Naive thymus-derived CD8-positive, alpha-beta T cell (primary cell): Measurements from ENCODE around the gene THBS1. TPM values are rescaled to one million over a fixed set of nuclear protein-coding genes. Genes with fewer than 3 reads are reported as not detected.
A peak's percentile ranks its signal among the peaks of the same experiment; 100 is the strongest.

Experiments
- ATAC-seq, 2 donors: fragments of 150-1000 bp; cut with Tn5 transposase in 1 of 2; sonication (Bioruptor Pico), chemical (Tn5 transposase) in 1 of 2; 1 replicate in 1 of 2; 2 replicates in 1 of 2; pipeline ENCODE4 v1.10.0; 2021; ENCODE audit warnings: mild to moderate bottlenecking in 2 of 2, moderate library complexity in 2 of 2
- POLR2A ChIA-PET: fragments of 350-600 bp; sonication (Branson Sonifier 250); formaldehyde crosslinking; loops from one replicate; lab custom pipeline; 2021; ENCODE audit warnings: antibody characterized with exemption; lab: Charles Lee
- DNase-seq, 10 donors: peaks; one replicate each; pipeline versions ENCODE4 v3.0.0 to v3.0.0-alpha.2; 2020 to 2022
- H3K27ac Mint-ChIP-seq, 10 donors: one replicate each; pipeline ENCODE4 v1.8.0; 2020 to 2022; ENCODE audit warnings: mild to moderate bottlenecking in 10 of 10, mixed read lengths in 10 of 10, moderate library complexity in 4 of 10, inconsistent platforms in 1 of 10
- H3K27me3 Mint-ChIP-seq, 5 donors: one replicate each; pipeline ENCODE4 v1.8.0; 2021 to 2022; ENCODE audit warnings: mixed read lengths in 5 of 5
- H3K36me3 Mint-ChIP-seq, 3 donors: one replicate each; pipeline ENCODE4 v1.8.0; 2020 to 2022; ENCODE audit warnings: mixed read lengths in 3 of 3, mild to moderate bottlenecking in 2 of 3, inconsistent platforms in 1 of 3
- H3K4me1 Mint-ChIP-seq, 4 donors: one replicate each; pipeline ENCODE4 v1.8.0; 2021 to 2022; ENCODE audit warnings: mixed read lengths in 4 of 4
- H3K4me3 Mint-ChIP-seq, 10 donors: one replicate each; pipeline ENCODE4 v1.8.0; 2020 to 2022; ENCODE audit warnings: mild to moderate bottlenecking in 10 of 10, mixed read lengths in 10 of 10, moderate library complexity in 6 of 10, inconsistent platforms in 1 of 10
- H3K9me3 Mint-ChIP-seq, 9 donors: one replicate each; pipeline ENCODE4 v1.8.0; 2020 to 2022; ENCODE audit warnings: mixed read lengths in 9 of 9, mild to moderate bottlenecking in 3 of 9, inconsistent platforms in 1 of 9, moderate library complexity in 1 of 9
- polyA plus RNA-seq, 3 donors: library from polyadenylated mRNA; unstranded; fragments of 300-500 nt; fragmentation: Illumina TruSeq; gene quantifications; one replicate each; pipeline ENCODE4 v1.2.3, GENCODE V29; 2021
- total RNA-seq, 8 experiments: library from RNA in 2 of 8; stranded (reverse) in 2 of 8; gene quantifications; one replicate each; pipeline ENCODE4 v1.2.3 and lab custom pipeline; 2021 to 2026

THBS1 gene
- total RNA-seq (1 to 10 TPM; 3.8 to 6.5 TPM), polyA plus RNA-seq (under 1 TPM in 2 of 3 donors, not detected in 1; 0.02 to 0.27 TPM), total RNA-seq (lab: John Stamatoyannopoulos, UW) (0 to 8.2 (median 1.1) reads per million in 6 experiments)

DNA sequence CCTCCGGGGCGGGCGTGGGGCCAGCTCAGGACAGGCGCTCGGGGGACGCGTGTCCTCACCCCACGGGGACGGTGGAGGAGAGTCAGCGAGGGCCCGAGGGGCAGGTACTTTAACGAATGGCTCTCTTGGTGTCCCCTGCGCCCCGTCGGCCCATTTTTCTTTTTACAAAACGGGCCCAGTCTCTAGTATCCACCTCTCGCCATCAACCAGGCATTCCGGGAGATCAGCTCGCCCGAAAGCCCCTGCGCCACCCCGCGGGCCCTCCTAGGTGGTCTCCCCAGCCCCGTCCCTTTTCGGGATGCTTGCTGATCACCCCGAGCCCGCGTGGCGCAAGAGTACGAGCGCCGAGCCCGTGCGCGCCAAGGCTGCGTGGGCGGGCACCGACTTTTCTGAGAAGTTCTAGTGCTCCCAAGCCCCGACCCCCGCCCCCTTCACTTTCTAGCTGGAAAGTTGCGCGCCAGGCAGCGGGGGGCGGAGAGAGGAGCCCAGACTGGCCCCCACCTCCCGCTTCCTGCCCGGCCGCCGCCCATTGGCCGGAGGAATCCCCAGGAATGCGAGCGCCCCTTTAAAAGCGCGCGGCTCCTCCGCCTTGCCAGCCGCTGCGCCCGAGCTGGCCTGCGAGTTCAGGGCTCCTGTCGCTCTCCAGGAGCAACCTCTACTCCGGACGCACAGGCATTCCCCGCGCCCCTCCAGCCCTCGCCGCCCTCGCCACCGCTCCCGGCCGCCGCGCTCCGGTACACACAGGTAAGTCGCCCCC lies at the start of gene THBS1:
TSS of gene THBS1 (plus strand) at position 595 of the 757 bp plus-strand sequence. CDS start 779 bp downstream, outside the sequence.
- H3K9me3 Mint-ChIP-seq = no peaks in the 10 kb centered on the region
- H3K4me3 Mint-ChIP-seq = peak within 1 kb of the TSS in 9 of 10 donors; percentile 49 to 81 (median 71)
- peak within 1 kb of the TSS in 3 of 10 donors; percentile 21 to 41 (median 41) for H3K27ac Mint-ChIP-seq
- H3K27me3 Mint-ChIP-seq = peaks cover 25 to 68% (median 43%) of the 10 kb centered on the region in 5 donors
- H3K36me3 Mint-ChIP-seq = no peaks in the 10 kb centered on the region
- H3K4me1 Mint-ChIP-seq = peaks cover 6 to 24% (median 13%) of the 10 kb centered on the region in 4 donors
- DNase-seq = peak in 2 of 10 donors; percentile 1 to 10
- POLR2A ChIA-PET = no interaction called here
- peak; percentile 27 to 51 for ATAC-seq

- Mint-ChIP-seq H3K27me3 (peaks cover 0 to 4% (median 0%) of the 10 kb centered on the region in 5 donors), H3K9me3 (no peaks in the 10 kb centered on the region), H3K36me3 (no peaks in the 10 kb centered on the region), H3K4me3 (no peak overlapping the region), H3K4me1 (no peaks in the 10 kb centered on the region), H3K27ac (no peak overlapping the region)
- DNase-seq (no peak), ATAC-seq (no peak)
- POLR2A ChIA-PET = no interaction called here
Observed at GRCh38 chr15:39534996-39535395, 45.9 kb upstream of the THBS1 start.

DNA sequence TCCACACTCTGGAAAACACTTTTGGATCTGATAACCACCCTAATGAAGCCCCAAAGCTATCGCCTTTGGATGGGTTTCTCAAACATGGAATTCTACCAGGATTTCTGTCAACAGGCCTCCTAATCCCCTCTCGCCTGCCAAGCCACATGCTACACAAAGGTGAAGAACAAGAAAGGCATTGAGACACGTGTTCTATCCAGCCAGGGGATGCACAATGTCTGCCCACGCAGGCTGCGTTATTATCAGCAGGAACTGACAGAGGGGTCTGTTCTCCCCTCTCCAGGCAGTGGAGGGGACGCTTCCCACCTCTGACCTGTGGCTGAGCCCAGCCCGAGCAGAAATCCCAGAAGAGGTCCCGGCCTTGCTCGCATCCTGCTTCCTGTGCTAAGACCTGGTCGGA lies 45.4 kb upstream of the THBS1 start:
- H3K4me1 Mint-ChIP-seq = no peaks in the 10 kb centered on the region
- H3K27ac Mint-ChIP-seq = no peak overlapping the region
- no peaks in the 10 kb centered on the region for H3K9me3 Mint-ChIP-seq
- no peaks in the 10 kb centered on the region for H3K36me3 Mint-ChIP-seq
- H3K4me3 Mint-ChIP-seq = no peak overlapping the region
- no peak for DNase-seq
- peaks cover 0 to 4% (median 0%) of the 10 kb centered on the region in 5 donors for H3K27me3 Mint-ChIP-seq
- no peak for ATAC-seq
- POLR2A ChIA-PET = no interaction called here

DNA sequence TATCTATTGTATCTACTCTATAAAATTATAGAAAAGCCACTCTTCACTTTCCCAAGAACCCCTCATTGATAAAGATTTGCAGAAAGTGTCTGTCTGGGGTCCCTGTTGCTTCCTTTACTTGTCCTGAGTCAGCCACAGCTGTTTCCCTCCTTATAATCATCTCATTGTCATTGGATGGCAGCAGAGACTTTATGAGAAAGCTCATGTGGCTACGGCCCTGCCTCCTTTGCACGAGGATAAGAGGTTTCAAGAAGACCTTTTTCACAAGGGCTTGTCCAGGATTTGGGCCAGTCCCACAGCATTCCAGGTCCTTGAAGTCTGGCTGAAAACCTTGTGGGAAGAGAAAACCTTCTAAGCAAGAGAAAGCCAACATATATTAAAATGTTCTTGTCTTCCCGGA lies 41.9 kb upstream of the THBS1 start:
- H3K36me3 Mint-ChIP-seq = peaks cover 0 to 3% (median under 1%) of the 10 kb centered on the region in 3 donors
- peaks cover 0 to 15% (median 3%) of the 10 kb centered on the region in 5 donors for H3K27me3 Mint-ChIP-seq
- POLR2A ChIA-PET = no interaction called here
- H3K9me3 Mint-ChIP-seq = peaks cover 0 to 8% (median 0%) of the 10 kb centered on the region in 9 donors
- H3K4me1 Mint-ChIP-seq = peaks cover 0 to 2% (median 0%) of the 10 kb centered on the region in 4 donors
- H3K4me3 Mint-ChIP-seq = no peak overlapping the region
- no peak overlapping the region for H3K27ac Mint-ChIP-seq
- no peak for ATAC-seq
- no peak for DNase-seq

DNA sequence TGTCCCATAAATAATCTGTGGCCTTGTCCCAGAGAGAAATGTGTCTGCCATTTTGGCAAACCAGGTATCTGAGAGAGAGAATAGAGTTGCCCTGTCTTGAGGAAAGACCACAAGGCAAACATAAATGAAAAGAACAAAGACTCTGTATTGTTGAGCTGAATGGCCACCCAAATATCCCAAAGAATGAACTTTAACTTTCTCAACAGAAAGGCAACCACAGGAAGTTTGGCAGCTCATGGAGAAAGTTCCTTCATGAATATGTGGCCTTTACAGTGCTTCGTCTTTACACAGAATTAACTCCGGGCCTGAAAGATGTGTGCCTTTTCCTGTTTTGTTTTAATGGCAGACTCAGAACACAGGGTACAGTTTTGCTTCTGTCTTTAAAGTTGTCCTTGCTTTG lies 41.4 kb upstream of the THBS1 start:
- Mint-ChIP-seq H3K27ac (no peak overlapping the region), H3K4me3 (no peak overlapping the region), H3K9me3 (peaks cover 0 to 8% (median 0%) of the 10 kb centered on the region in 9 donors), H3K4me1 (peaks cover 0 to 2% (median 0%) of the 10 kb centered on the region in 4 donors), H3K27me3 (peaks cover 0 to 15% (median 4%) of the 10 kb centered on the region in 5 donors), H3K36me3 (peaks cover 0 to 3% (median 2%) of the 10 kb centered on the region in 3 donors)
- ATAC-seq (no peak), DNase-seq (no peak)
- POLR2A ChIA-PET = no interaction called here

GRCh38 chr15:39539973-39540558 lies 40.8 kb upstream of the THBS1 start:
- POLR2A ChIA-PET = no interaction called here
- H3K4me1 Mint-ChIP-seq = peaks cover 0 to 2% (median 0%) of the 10 kb centered on the region in 4 donors
- peaks cover 0 to 20% (median 6%) of the 10 kb centered on the region in 5 donors for H3K27me3 Mint-ChIP-seq
- no peak for DNase-seq
- no peak overlapping the region for H3K4me3 Mint-ChIP-seq
- peaks cover 1 to 14% (median 6%) of the 10 kb centered on the region in 9 donors for H3K9me3 Mint-ChIP-seq
- H3K27ac Mint-ChIP-seq = no peak overlapping the region
- H3K36me3 Mint-ChIP-seq = peaks cover 2 to 9% (median 3%) of the 10 kb centered on the region in 3 donors
- no peak for ATAC-seq

- ATAC-seq (no peak), DNase-seq (no peak)
- peaks cover 2 to 22% (median 10%) of the 10 kb centered on the region in 9 donors for H3K9me3 Mint-ChIP-seq
- POLR2A ChIA-PET = no interaction called here
- peaks cover 0 to 21% (median 3%) of the 10 kb centered on the region in 5 donors for H3K27me3 Mint-ChIP-seq
- H3K36me3 Mint-ChIP-seq = peaks cover 2 to 11% (median 6%) of the 10 kb centered on the region in 3 donors
- H3K4me3 Mint-ChIP-seq = no peak overlapping the region
- H3K4me1 Mint-ChIP-seq = peaks cover 0 to 2% (median 0%) of the 10 kb centered on the region in 4 donors
- no peak overlapping the region for H3K27ac Mint-ChIP-seq
Observed at GRCh38 chr15:39542385-39543065, 38.4 kb upstream of the THBS1 start.

DNA sequence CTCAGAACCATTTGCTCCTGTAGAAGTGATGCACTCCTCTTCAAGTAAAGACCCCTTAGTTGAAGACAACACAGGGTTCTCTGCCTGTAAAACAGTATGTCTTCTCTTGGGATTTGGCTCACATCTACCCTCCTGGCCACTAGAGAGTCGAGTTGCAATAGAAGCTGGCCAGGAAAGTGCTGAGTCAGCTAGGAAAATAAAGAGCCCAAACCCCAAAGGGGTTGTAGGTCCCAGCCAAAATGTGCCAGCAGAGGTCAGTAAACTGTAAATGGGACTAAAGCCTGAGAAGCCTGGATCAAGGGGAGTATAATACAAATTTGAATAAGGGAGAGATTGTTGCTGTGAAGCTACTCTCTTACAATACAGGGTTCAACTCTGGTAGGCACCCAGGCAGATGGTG lies 37.2 kb upstream of the THBS1 start:
- peaks cover 0 to 21% (median 3%) of the 10 kb centered on the region in 5 donors for H3K27me3 Mint-ChIP-seq
- H3K4me1 Mint-ChIP-seq = peaks cover 0 to 2% (median 0%) of the 10 kb centered on the region in 4 donors
- no peak for DNase-seq
- peaks cover 2 to 22% (median 10%) of the 10 kb centered on the region in 9 donors for H3K9me3 Mint-ChIP-seq
- no peak overlapping the region for H3K4me3 Mint-ChIP-seq
- H3K27ac Mint-ChIP-seq = no peak overlapping the region
- peaks cover 2 to 11% (median 6%) of the 10 kb centered on the region in 3 donors for H3K36me3 Mint-ChIP-seq
- POLR2A ChIA-PET = no interaction called here
- ATAC-seq = no peak

DNA sequence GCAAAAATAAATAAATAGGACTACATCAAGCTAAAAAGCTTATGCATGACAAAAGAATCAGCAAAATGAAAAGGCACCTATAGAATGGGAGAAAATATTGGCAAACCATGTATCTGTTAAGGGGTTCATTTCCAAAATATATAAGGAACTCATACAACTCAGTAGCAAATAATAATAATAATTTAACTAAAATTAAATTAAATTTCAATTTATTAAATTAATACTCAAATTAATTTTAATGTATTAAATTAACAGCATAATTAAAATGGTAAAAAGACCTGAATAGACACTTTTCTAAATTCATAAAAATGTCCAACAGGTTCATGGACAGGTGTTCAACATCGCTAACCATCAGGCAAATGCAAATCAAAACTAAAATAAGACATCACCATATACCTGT lies 34.0 kb upstream of the THBS1 start:
- no peak overlapping the region for H3K27ac Mint-ChIP-seq
- H3K4me1 Mint-ChIP-seq = peaks cover 0 to 2% (median 0%) of the 10 kb centered on the region in 4 donors
- H3K4me3 Mint-ChIP-seq = no peak overlapping the region
- ATAC-seq (no peak), DNase-seq (no peak)
- peaks cover 2 to 11% (median 6%) of the 10 kb centered on the region in 3 donors for H3K36me3 Mint-ChIP-seq
- peaks cover 0 to 21% (median 3%) of the 10 kb centered on the region in 5 donors for H3K27me3 Mint-ChIP-seq
- H3K9me3 Mint-ChIP-seq = peaks cover 2 to 22% (median 10%) of the 10 kb centered on the region in 9 donors
- POLR2A ChIA-PET = no interaction called here

DNA sequence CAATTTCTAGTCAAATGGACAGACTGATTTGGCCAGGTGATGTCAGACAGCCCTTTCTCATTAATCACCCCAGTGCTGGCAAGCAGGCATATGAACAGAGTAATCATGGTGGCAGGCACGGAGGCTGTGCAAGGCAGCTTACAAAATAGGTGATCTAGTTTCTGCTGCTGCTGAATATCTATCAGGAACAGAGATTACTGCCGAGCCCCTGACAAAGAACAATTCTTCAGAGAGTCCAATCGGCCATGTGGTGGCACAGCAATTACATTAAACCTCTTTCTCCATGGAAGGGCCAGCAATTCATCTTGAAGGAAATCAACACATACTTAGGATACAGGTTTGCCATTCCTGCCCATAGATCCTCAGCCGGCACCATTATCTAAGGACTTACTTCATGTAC lies 32.3 kb upstream of the THBS1 start:
- Mint-ChIP-seq H3K27ac (no peak overlapping the region), H3K9me3 (peaks cover 2 to 20% (median 10%) of the 10 kb centered on the region in 9 donors), H3K4me1 (no peaks in the 10 kb centered on the region), H3K4me3 (no peak overlapping the region), H3K27me3 (peaks cover 0 to 8% (median 3%) of the 10 kb centered on the region in 5 donors), H3K36me3 (peaks cover 2 to 8% (median 6%) of the 10 kb centered on the region in 3 donors)
- no peak for ATAC-seq
- DNase-seq = no peak
- POLR2A ChIA-PET = no interaction called here

- DNase-seq (no peak), ATAC-seq (no peak)
- Mint-ChIP-seq H3K9me3 (peaks cover 2 to 14% (median 6%) of the 10 kb centered on the region in 9 donors), H3K36me3 (peaks cover 0 to 5% (median 4%) of the 10 kb centered on the region in 3 donors), H3K4me3 (no peak overlapping the region), H3K4me1 (no peaks in the 10 kb centered on the region), H3K27me3 (peaks cover 0 to 7% (median 0%) of the 10 kb centered on the region in 5 donors), H3K27ac (no peak overlapping the region)
- POLR2A ChIA-PET = no interaction called here
Observed at GRCh38 chr15:39549912-39550311, 31.0 kb upstream of the THBS1 start.

DNA sequence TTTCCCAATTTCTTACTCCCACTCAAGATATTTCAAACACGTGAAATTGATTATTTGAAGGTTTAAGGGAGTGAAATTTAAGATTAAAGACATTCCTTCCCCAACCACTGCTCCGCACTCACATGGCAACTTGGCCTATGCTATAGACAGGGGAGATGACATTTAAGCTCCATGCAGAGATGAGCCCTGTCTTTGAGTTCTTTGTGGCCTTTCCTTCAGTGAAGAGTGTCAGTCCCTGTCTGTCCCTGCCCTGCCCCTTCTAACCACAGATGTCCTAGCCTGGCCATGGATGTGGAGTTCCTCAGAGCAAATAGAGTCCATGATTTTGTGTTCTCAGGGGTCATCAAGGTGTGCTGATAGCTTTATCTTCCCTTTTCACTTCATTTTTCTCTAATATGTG lies 29.4 kb upstream of the THBS1 start:
- no peaks in the 10 kb centered on the region for H3K9me3 Mint-ChIP-seq
- no peaks in the 10 kb centered on the region for H3K4me1 Mint-ChIP-seq
- H3K27ac Mint-ChIP-seq = no peak overlapping the region
- ATAC-seq (no peak), DNase-seq (no peak)
- H3K4me3 Mint-ChIP-seq = no peak overlapping the region
- POLR2A ChIA-PET = no interaction called here
- H3K36me3 Mint-ChIP-seq = no peaks in the 10 kb centered on the region
- peaks cover 0 to 7% (median 0%) of the 10 kb centered on the region in 5 donors for H3K27me3 Mint-ChIP-seq
